NCI-H2227 treated with DMSO at 0.1 percent for 48 hours (cell line): ENCODE data around the gene RFTN1.

Source experiments
- DNase-seq: peaks from one replicate; lab custom pipeline; 2025; lab: John Stamatoyannopoulos, UW

The RFTN1 gene

GRCh38 chr3:16513141-16514020, at the start of gene RFTN1:
Gene RFTN1 (minus strand): TSS chr3:16513699. CDS start chr3:16493869, 19,830 bp downstream.
- DNase-seq, result peak; percentile 15

GRCh38 chr3:16559653-16560365, 46.3 kb upstream of the RFTN1 start:
- DNase-seq, result no peak

GRCh38 chr3:16554126-16554525, 40.6 kb upstream of the RFTN1 start:
- DNase-seq, result no peak

- no peak for DNase-seq
Measured at GRCh38 chr3:16552757-16553156, 39.3 kb upstream of the RFTN1 start.

GRCh38 chr3:16551342-16551976, 38.0 kb upstream of the RFTN1 start:
- DNase-seq, result no peak

- DNase-seq, result peak; percentile 60
Measured at GRCh38 chr3:16550676-16551341, 37.3 kb upstream of the RFTN1 start.

GRCh38 chr3:16550305-16550675, 36.8 kb upstream of the RFTN1 start:
- no peak for DNase-seq

GRCh38 chr3:16548721-16549120, 35.2 kb upstream of the RFTN1 start:
- DNase-seq, result no peak

- no peak for DNase-seq
Measured at GRCh38 chr3:16547561-16548357, 34.3 kb upstream of the RFTN1 start.

- DNase-seq, result no peak
Measured at GRCh38 chr3:16546186-16547010, 32.9 kb upstream of the RFTN1 start.

GRCh38 chr3:16545413-16546185, 32.1 kb upstream of the RFTN1 start:
- DNase-seq, result no peak

GRCh38 chr3:16543242-16543864, 29.9 kb upstream of the RFTN1 start:
- DNase-seq, result no peak

- DNase-seq, result no peak
Measured at GRCh38 chr3:16538507-16538906, 25.0 kb upstream of the RFTN1 start.

- no peak for DNase-seq
Measured at GRCh38 chr3:16536996-16537395, 23.5 kb upstream of the RFTN1 start.

- no peak for DNase-seq
Measured at GRCh38 chr3:16536344-16536663, 22.8 kb upstream of the RFTN1 start.

- DNase-seq, result no peak
Measured at GRCh38 chr3:16534640-16535262, 21.3 kb upstream of the RFTN1 start.

GRCh38 chr3:16533928-16534574, 20.6 kb upstream of the RFTN1 start:
- no peak for DNase-seq

GRCh38 chr3:16529264-16529663, 15.8 kb upstream of the RFTN1 start:
- no peak for DNase-seq
